HG03575 (cell line): ENCODE data around the gene KCND3.

Experiments used
- ATAC-seq: cut with Tn5 transposase; IDR thresholded peaks from one replicate; pipeline ENCODE4 v1.9.1; 2021; ENCODE audit not compliant: unreplicated experiment, insufficient number of reproducible peaks, low FRiP score; ENCODE audit errors: extremely low read depth

KCND3 gene

DNA sequence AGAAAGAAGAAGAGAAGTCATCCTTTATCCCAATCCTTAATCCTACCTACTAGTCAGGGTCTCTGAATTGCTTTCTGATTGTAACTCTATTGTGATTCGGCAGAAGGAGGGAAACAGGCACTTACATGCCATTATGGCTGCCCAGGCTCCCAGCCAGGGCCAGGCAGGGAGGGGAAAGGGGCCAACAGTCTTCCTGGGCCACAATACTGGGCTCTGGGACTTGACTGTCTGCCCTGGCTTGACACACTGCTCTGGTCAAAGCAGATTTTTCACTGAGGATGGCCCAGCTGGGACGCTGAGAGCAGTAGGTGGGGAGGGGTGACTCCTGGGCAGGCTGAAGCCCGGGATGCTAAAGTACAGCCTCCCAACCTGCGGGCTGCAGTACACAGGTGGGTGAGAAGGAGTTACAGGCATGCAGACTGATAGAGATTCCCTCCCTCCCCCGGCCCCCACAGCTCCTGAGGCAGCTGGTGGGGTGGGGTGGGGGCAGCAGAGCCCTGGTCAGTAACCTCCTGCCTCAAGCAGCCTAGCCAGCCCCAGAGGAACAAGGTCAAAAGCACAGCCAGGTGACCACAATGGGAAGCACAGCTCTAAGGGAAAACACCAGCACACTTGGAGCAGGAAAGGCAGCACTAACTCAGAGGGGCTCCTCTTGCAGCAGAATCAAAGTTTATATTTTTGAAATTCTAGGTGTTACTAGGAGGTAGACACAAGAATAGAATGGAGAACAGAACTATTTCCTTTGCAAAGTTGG, 25.3 kb downstream of the KCND3 start:
- ATAC-seq = no peak

DNA sequence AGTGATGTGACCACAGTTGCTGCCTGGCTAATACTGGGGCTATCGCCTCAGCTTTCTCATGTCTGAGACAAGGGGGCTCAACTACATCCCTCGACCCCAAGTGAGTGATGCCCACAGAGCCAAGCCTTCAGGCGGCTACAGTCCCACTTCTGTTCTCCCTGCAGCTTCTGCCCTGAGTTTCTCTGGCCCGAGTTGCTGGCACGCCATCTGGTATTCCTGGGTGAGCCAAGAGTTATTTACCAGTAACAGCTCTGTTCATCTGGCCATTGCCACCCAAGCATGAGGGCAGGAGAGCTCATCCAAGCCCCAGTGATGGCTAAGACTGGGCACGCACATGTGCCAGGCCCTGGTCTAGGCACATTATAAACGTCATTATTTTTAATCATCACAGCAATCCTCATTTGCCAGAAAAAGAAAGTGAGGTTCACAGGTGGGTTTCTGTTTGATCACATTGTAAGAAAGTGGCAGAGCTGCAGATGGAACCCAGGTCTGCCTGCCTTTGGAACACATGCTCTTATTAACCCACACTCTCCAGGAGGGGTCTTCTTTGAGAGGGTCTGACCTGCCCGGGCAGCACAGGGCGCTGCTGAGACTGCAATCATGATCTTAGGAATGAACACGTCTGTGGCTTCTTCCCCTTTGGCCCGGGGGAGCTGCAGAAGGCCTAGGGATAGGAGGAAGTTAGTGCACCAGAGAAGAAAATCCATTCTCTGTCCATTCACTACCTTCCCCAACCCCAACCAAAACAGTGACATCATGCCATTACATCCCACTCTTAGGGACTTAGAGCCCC, 27.5 kb downstream of the KCND3 start:
- ATAC-seq = no peak

- no peak for ATAC-seq
These were observed 28.5 kb downstream of the KCND3 start for GRCh38 chr1:111961016-111961415.

- no peak for ATAC-seq
These were observed 30.0 kb downstream of the KCND3 start for GRCh38 chr1:111959436-111959835.

- ATAC-seq = no peak
These were observed 30.6 kb downstream of the KCND3 start for GRCh38 chr1:111958851-111959250.

GRCh38 chr1:111958075-111958474, 31.4 kb downstream of the KCND3 start:
- no peak for ATAC-seq

- no peak for ATAC-seq
These were observed 33.2 kb downstream of the KCND3 start for GRCh38 chr1:111956155-111956771.

- no peak for ATAC-seq
These were observed 33.7 kb downstream of the KCND3 start for GRCh38 chr1:111955755-111956154.

- ATAC-seq = no peak
These were observed 35.7 kb downstream of the KCND3 start for GRCh38 chr1:111953797-111954196.

- ATAC-seq = no peak
These were observed 37.3 kb downstream of the KCND3 start for GRCh38 chr1:111952125-111952657.

GRCh38 chr1:111948209-111949171, 41.0 kb downstream of the KCND3 start:
- no peak for ATAC-seq

- no peak for ATAC-seq
These were observed 45.4 kb downstream of the KCND3 start for GRCh38 chr1:111943846-111944749.

- ATAC-seq = no peak
These were observed 46.4 kb downstream of the KCND3 start for GRCh38 chr1:111943066-111943465.

- no peak for ATAC-seq
These were observed 50.9 kb downstream of the KCND3 start for GRCh38 chr1:111938536-111938935.

DNA sequence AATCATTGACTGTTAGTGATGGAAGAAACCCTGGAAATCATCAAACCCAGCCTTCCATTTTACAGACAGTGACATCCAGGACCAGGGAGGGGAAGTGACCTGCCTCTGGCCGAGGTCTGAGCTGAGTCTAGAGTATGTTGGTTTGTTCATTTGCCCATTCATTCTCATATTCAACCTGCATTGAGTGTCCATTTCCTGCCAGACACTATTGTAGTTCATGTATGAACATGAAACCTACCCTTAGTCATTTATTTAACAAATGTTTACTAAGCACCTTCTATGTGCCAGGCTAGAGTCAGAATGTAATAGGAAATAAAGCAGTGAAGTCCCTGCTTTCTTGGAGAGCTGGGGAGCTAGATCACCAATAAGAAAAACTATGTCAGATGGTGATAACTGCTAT, 51.3 kb downstream of the KCND3 start:
- no peak for ATAC-seq

- ATAC-seq = no peak
These were observed 52.2 kb downstream of the KCND3 start for GRCh38 chr1:111937147-111937725.

- ATAC-seq = no peak
These were observed 55.2 kb downstream of the KCND3 start for GRCh38 chr1:111934106-111934852.
